K562 (cell line): ENCODE results near the gene ANKRD33. TPM values are rescaled to one million over a fixed set of nuclear protein-coding genes. Genes with fewer than 3 reads are reported as not detected.

Source experiments
- ATAC-seq: fragments of 200-7000 bp; cut with Tn5 transposase; 3 replicates; pipeline ENCODE4 v1.9.1; 2020; ENCODE audit warnings: moderate library complexity
- BruUV-seq: library from RNA; stranded (reverse); fragments of 400-500 nt; replicated peaks from 2 replicates; lab custom pipeline; 2021; lab: Mats Ljungman, UMichigan
- CTCF ChIA-PET: fragments of 300-600 bp; formaldehyde crosslinking; extraction: SDS; loops from one replicate; lab custom pipeline; 2021; ENCODE audit warnings: low intra/inter-chr PET ratio; lab: Yijun Ruan, JAX
- POLR2A ChIA-PET: fragments of 300-600, 350-650 bp; sonication (Branson Sonifier 250); formaldehyde crosslinking; extraction: SDS; loops from one replicate; lab custom pipeline; 2021; ENCODE audit warnings: antibody characterized with exemption, inconsistent platforms; lab: Yijun Ruan, JAX
- DNase-seq, 4 experiments: peaks; one replicate each; pipeline versions ENCODE4 v3.0.0 to v3.0.0-alpha.2; 2011 to 2018; ENCODE audit warnings: low spot score in 3 of 4, mixed read lengths in 3 of 4; ENCODE audit errors: extremely low read depth in 1 of 4
- FAIRE-seq: peaks from 2 replicates; lab custom pipeline; 2011; peaks lifted over from hg19 to GRCh38; lab: Jason Lieb, UNC
- H2AFZ ChIP-seq: 2 replicates; pipeline ENCODE4 v1.6.0; 2011; ENCODE audit warnings: low read depth, low read length, control low read depth, inconsistent platforms
- H3K27ac ChIP-seq: fragments of 200-600 bp; 3 replicates; pipeline ENCODE4 v1.8.0; 2011; ENCODE audit warnings: low read depth, mild to moderate bottlenecking, control low read depth, inconsistent platforms, low read length, moderate library complexity, mixed read lengths; ENCODE audit errors: extremely low read depth
- H3K27me3 ChIP-seq, 2 experiments: fragments of 300-600 bp in 1 of 2; 2 replicates in 1 of 2; 3 replicates in 1 of 2; pipeline versions ENCODE4 v1.6.0 to v1.8.0; 2011; ENCODE audit warnings: inconsistent platforms in 2 of 2, low read length in 2 of 2, mild to moderate bottlenecking in 1 of 2, mixed read lengths in 1 of 2, moderate library complexity in 1 of 2; ENCODE audit not compliant: control insufficient read depth in 2 of 2, insufficient read depth in 2 of 2
- H3K36me3 ChIP-seq: fragments of 300-600 bp; 3 replicates; pipeline ENCODE4 v1.8.0; 2011; ENCODE audit warnings: mild to moderate bottlenecking, low read length, inconsistent platforms; ENCODE audit not compliant: control insufficient read depth, insufficient read depth
- H3K4me1 ChIP-seq, 2 experiments: fragments of 200-600 bp in 1 of 2; replicated peaks in 1 of 2; 2 replicates in 1 of 2; 3 replicates in 1 of 2; pipeline versions ENCODE4 v1.5.1 to v1.8.0; 2011; ENCODE audit warnings: inconsistent platforms in 2 of 2, low read length in 2 of 2, mild to moderate bottlenecking in 1 of 2, mixed read lengths in 1 of 2, moderate library complexity in 1 of 2; ENCODE audit not compliant: control insufficient read depth in 2 of 2, insufficient read depth in 2 of 2
- H3K4me2 ChIP-seq: 2 replicates; pipeline ENCODE4 v1.6.1; 2011; ENCODE audit warnings: low read length, control low read depth, inconsistent platforms, mixed read lengths; ENCODE audit not compliant: insufficient read depth
- H3K4me3 ChIP-seq: fragments of 200-600 bp; sonication (generic), shearing (Covaris generic); 2 replicates; pipeline ENCODE4 v1.5.1; 2016; ENCODE audit warnings: control low read depth, inconsistent platforms
- H3K79me2 ChIP-seq: fragments of 200-600 bp; 3 replicates; pipeline ENCODE4 v1.8.0; 2011; ENCODE audit warnings: low read length, inconsistent platforms; ENCODE audit not compliant: control insufficient read depth, insufficient read depth
- H3K9ac ChIP-seq, 2 experiments: 2 replicates each; pipeline versions ENCODE4 v1.6.0 to v1.6.1; 2011; ENCODE audit warnings: low read depth in 2 of 2, low read length in 2 of 2, control low read depth in 1 of 2, inconsistent platforms in 1 of 2, mild to moderate bottlenecking in 1 of 2, mixed read lengths in 1 of 2; ENCODE audit not compliant: insufficient read depth in 1 of 2
- H3K9me1 ChIP-seq: one replicate; pipeline ENCODE4 v1.6.0; 2011; ENCODE audit warnings: inconsistent platforms, mild to moderate bottlenecking, low read length, moderate library complexity; ENCODE audit not compliant: control insufficient read depth, insufficient read depth
- H3K9me3 ChIP-seq: replicated peaks from 2 replicates; pipeline ENCODE4 v1.5.1; 2011; ENCODE audit warnings: low read depth, low read length, inconsistent platforms; ENCODE audit not compliant: control insufficient read depth, insufficient read depth
- H4K20me1 ChIP-seq: replicated peaks from 2 replicates; pipeline ENCODE4 v1.6.1; 2011; ENCODE audit warnings: low read length, inconsistent platforms, mixed read lengths; ENCODE audit not compliant: control insufficient read depth, insufficient read depth
- EGR1 ChIP-seq: fragments of 450-650 bp; conservative IDR thresholded peaks from 2 replicates; pipeline ENCODE4 v1.6.1; 2017; ENCODE audit warnings: mild to moderate bottlenecking
- GTF2F1 ChIP-seq: IDR thresholded peaks from 2 replicates; pipeline ENCODE4 v1.6.1; 2011; ENCODE audit warnings: low read depth, low read length, improper control_type of control experiment
- PTRF ChIP-seq: fragments of 450-650 bp; IDR thresholded peaks from 2 replicates; pipeline ENCODE4 v1.6.1; 2016; ENCODE audit warnings: mild to moderate bottlenecking, missing genetic modification characterization, missing compliant biosample characterization
- RFX1 ChIP-seq: fragments of 450-650 bp; IDR thresholded peaks from 2 replicates; pipeline ENCODE4 v1.6.1; 2016; ENCODE audit warnings: mild to moderate bottlenecking, moderate library complexity
- TRIM28 ChIP-seq: fragments of 450-650 bp; IDR thresholded peaks from 2 replicates; pipeline ENCODE4 v1.6.1; 2017
- WGBS: fragments of 100-300 bp; shearing (Covaris generic); methylation state at CpG from one replicate; pipeline ENCODE4 v1.1.6; 2016; ENCODE audit warnings: low coverage, mixed read lengths; ENCODE audit not compliant: insufficient coverage; ENCODE audit errors: missing lambda C conversion rate; 5-methylcytosine and 5-hydroxymethylcytosine counted together
- in situ Hi-C: fragments of 300-500 bp; cut with MboI; formaldehyde crosslinking; loops from 4 replicates; pipeline ENCODE4 v1.15.0; 2018; ENCODE audit warnings: inconsistent platforms, mixed read lengths
- intact Hi-C: fragments of 100-400 bp; cut with micrococcal nuclease; formaldehyde crosslinking; loops from 2 replicates; pipeline ENCODE4 v1.14.2; 2022
- polyA plus RNA-seq, 8 experiments: library from polyadenylated mRNA; depleted of rRNA in 4 of 8; stranded (reverse) in 5 of 8; unstranded in 3 of 8; fragments of >200 nt; fragmentation: Nextera tagmentation in 2 of 8; fragmentation: Illumina TruSeq in 1 of 8; extraction: Ambion mirVana in 2 of 8; extraction: Trizol in 1 of 8; gene quantifications; 2 replicates each; pipeline versions ENCODE4 v1.2.1 to v1.2.3, GENCODE V29; 2011 to 2014; ENCODE audit warnings: inconsistent platforms in 1 of 8, missing spikeins in 1 of 8
- total RNA-seq, 7 experiments: library from RNA; depleted of rRNA in 6 of 7; stranded (reverse); fragments of >200 nt in 6 of 7; fragmentation: Illumina TruSeq in 2 of 7; extraction: Trizol in 2 of 7; gene quantifications; 2 replicates each; pipeline versions ENCODE4 v1.2.1 to v1.2.3, GENCODE V29; 2011 to 2021; ENCODE audit warnings: low replicate concordance in 1 of 7

Gene ANKRD33
- total and polyA plus RNA-seq, 9 of the 15 experiments (the other 6 are each of a cell fraction or from before 2014, with no cell fraction given), result 0.04 to 0.11 (median 0.07) TPM; not detected in 4

DNA sequence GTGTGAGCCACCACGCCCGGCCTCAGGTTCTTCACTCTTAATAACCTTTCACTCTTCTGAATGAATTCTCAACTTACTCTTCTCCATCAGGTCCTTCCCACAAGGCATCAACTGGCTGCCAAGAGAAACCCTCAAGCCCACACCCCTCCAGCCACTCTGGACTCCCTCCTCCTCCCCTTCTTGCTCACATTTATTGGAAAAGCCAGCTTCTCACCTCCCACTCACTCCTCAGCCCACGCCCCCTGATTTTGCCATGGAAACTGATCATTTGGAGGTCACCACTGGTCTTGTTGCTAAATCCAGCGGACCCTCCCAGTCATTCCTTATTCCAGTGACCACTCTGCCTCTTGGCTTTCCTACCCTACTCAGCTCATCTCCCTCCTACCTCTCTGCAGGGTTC is 46.2 kb downstream of the ANKRD33 start:
- TF ChIP-seq TRIM28 (no peak), EGR1 (0 out of 2 replicates have a peak, but pooled peaks have one; percentile 12)
- Histone ChIP-seq H3K27me3 (peaks cover 9 to 22% of the 10 kb centered on the region in 2 experiments; a peak in 3 of 5 replicates), H2AFZ (no peak overlapping the region), H4K20me1 (no peaks in the 10 kb centered on the region), H3K4me2 (no peak overlapping the region), H3K9ac (no peak overlapping the region), H3K4me3 (no peak overlapping the region), H3K27ac (no peak overlapping the region), H3K9me3 (no peaks in the 10 kb centered on the region; the same call in 1 of the 2 replicates), H3K36me3 (no peaks in the 10 kb centered on the region), H3K4me1 (no peaks in the 10 kb centered on the region; a peak in 1 of 5 replicates), H3K9me1 (no peaks in the 10 kb centered on the region), H3K79me2 (no peaks in the 10 kb centered on the region)
- no peak for FAIRE-seq
- WGBS, result 36% methylated on average over 4 of the region's 4 CpGs
- no peak for DNase-seq
- intact Hi-C loops, result no loop called here
- no TSS peak for BruUV-seq
- CTCF ChIA-PET, result no interaction called here
- in situ Hi-C loops, result no loop called here
- POLR2A ChIA-PET, result interaction anchor here (0.6 to 1.2 kb wide), 2 partner anchors 8 to 187 kb away, joined by 3 to 5 read pairs; no protein-coding TSS in a partner anchor
- no peak for ATAC-seq

DNA sequence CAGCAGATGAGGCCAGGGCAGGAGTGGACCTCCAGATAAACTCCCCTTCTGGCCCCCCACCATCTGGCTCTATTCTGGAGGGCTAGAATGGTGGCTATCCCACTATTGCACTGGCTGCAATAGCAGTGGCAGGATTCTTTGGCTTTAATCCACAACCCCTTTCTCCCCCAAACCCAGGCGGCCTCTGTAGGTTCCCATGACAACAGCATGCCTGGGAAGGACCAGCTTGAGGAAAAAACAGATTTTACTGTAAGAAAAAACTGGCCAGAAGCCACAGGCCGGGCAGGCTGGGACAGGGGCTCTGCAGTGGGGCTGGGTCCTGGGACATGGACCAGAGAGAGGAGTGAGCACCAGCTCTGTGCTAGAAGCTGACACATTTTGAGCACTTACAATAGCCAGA is 50.0 kb downstream of the ANKRD33 start:
- H3K36me3 ChIP-seq, result no peaks in the 10 kb centered on the region
- ATAC-seq, result no peak
- H4K20me1 ChIP-seq, result no peaks in the 10 kb centered on the region
- POLR2A ChIA-PET, result interaction anchor here (1.2 kb wide), 1 partner anchor 23 kb away, joined by 4 read pairs; no protein-coding TSS in a partner anchor
- no peak overlapping the region for H2AFZ ChIP-seq
- H3K27ac ChIP-seq, result no peak overlapping the region
- H3K79me2 ChIP-seq, result no peaks in the 10 kb centered on the region
- peaks cover 9 to 34% of the 10 kb centered on the region in 2 experiments; a peak in 3 of 5 replicates for H3K27me3 ChIP-seq
- TF ChIP-seq RFX1 (peak; percentile 65), PTRF (no peak), GTF2F1 (no peak)
- TF ChIP-seq, all 486 proteins: peak for 1
- H3K9me1 ChIP-seq, result no peaks in the 10 kb centered on the region
- DNase-seq (no peak), FAIRE-seq (no peak)
- CTCF ChIA-PET, result interaction anchor here (0.6 kb wide), 1 partner anchor 15 kb away, joined by 3 read pairs; no protein-coding TSS in a partner anchor
- BruUV-seq, result no TSS peak
- no peak overlapping the region for H3K4me3 ChIP-seq
- intact Hi-C loops, result no loop called here
- in situ Hi-C loops, result no loop called here
- peaks cover 0 to 4% of the 10 kb centered on the region in 2 experiments; a peak in 2 of 5 replicates for H3K4me1 ChIP-seq
- H3K4me2 ChIP-seq, result no peak overlapping the region
- no peaks in the 10 kb centered on the region for H3K9me3 ChIP-seq
- H3K9ac ChIP-seq, result no peak overlapping the region; a peak in 1 of 4 replicates
- 6% methylated on average over 2 of the region's 2 CpGs for WGBS
